K562 (cell line): ENCODE data around the gene ZNF646. TPM values are rescaled to one million over a fixed set of nuclear protein-coding genes. Genes with fewer than 3 reads are reported as not detected.

Source experiments
- ARID1B ChIP-seq: fragments of 450-650 bp; IDR thresholded peaks from 2 replicates; pipeline ENCODE4 v1.6.1; 2016; ENCODE audit warnings: antibody characterized with exemption, mild to moderate bottlenecking, inconsistent platforms
- ATF7 ChIP-seq: fragments of 450-650 bp; IDR thresholded peaks from 2 replicates; pipeline ENCODE4 v1.7.1; 2014; ENCODE audit warnings: mild to moderate bottlenecking, moderate library complexity
- E2F8 ChIP-seq: fragments of 450-650 bp; IDR thresholded peaks from 2 replicates; pipeline ENCODE4 v1.7.1; 2018; ENCODE audit warnings: mild to moderate bottlenecking, low read depth; ENCODE audit not compliant: partially characterized antibody
- ESRRB ChIP-seq: fragments of 250-450 bp; sonication (Bioruptor Pico); IDR thresholded peaks from 2 replicates; pipeline ENCODE4 v1.5.0; 2020; ENCODE audit warnings: mild to moderate bottlenecking, moderate library complexity, borderline replicate concordance
- FOXM1 ChIP-seq, 2 experiments: fragments of 450-650 bp in 1 of 2; sonication (generic) in 1 of 2; formaldehyde crosslinking in 1 of 2; IDR thresholded peaks; 2 replicates each; pipeline versions ENCODE4 v1.6.1 to v1.9.0; 2017 to 2022; ENCODE audit warnings: low read depth in 2 of 2, mild to moderate bottlenecking in 2 of 2, missing genetic modification reagents in 1 of 2, moderate library complexity in 1 of 2
- GABPB1 ChIP-seq: sonication (generic); formaldehyde crosslinking; IDR thresholded peaks from 2 replicates; pipeline ENCODE4 v1.8.0; 2022; ENCODE audit warnings: mild to moderate bottlenecking, missing genetic modification reagents
- GTF2A2 ChIP-seq: IDR thresholded peaks from 2 replicates; pipeline ENCODE4 v1.6.1; 2016; ENCODE audit warnings: mild to moderate bottlenecking, missing genetic modification characterization, missing compliant biosample characterization
- KAT2B ChIP-seq: IDR thresholded peaks from one replicate; pipeline ENCODE4 v1.6.1; 2012; ENCODE audit warnings: low read depth, mild to moderate bottlenecking, control low read depth, inconsistent platforms, low read length, moderate library complexity
- LEF1 ChIP-seq: fragments of 450-650 bp; IDR thresholded peaks from 2 replicates; pipeline ENCODE4 v1.6.1; 2016; ENCODE audit warnings: mild to moderate bottlenecking
- OTX1 ChIP-seq: fragments of 450-650 bp; formaldehyde crosslinking; IDR thresholded peaks from 2 replicates; pipeline ENCODE4 v1.4.0; 2022; ENCODE audit warnings: mild to moderate bottlenecking
- POLR2B ChIP-seq: fragments of 450-650 bp; IDR thresholded peaks from 2 replicates; pipeline ENCODE4 v1.6.1; 2018; ENCODE audit warnings: low read depth; ENCODE audit not compliant: partially characterized antibody
- RERE ChIP-seq: sonication (generic); formaldehyde crosslinking; IDR thresholded peaks from 2 replicates; pipeline ENCODE4 v1.8.0; 2023; ENCODE audit warnings: missing genetic modification reagents, mild to moderate bottlenecking, borderline replicate concordance
- SAFB2 ChIP-seq: fragments of 200-400 bp; formaldehyde crosslinking; IDR thresholded peaks from 2 replicates; pipeline ENCODE4 v1.6.1; 2018; ENCODE audit warnings: borderline replicate concordance, low read length, low read depth, moderate library complexity; ENCODE audit not compliant: severe bottlenecking
- TRIM24 ChIP-seq, 2 experiments: fragments of 450-650 bp; IDR thresholded peaks; 2 replicates each; pipeline ENCODE4 v1.6.1; 2016
- U2AF1 ChIP-seq: fragments of 200-400 bp; formaldehyde crosslinking; optimal IDR thresholded peaks from 2 replicates; pipeline ENCODE3; 2017; ENCODE audit warnings: mild to moderate bottlenecking, low read depth, low read length, moderate library complexity
- ZBED1 ChIP-seq: IDR thresholded peaks from 2 replicates; pipeline ENCODE4 v1.6.1; 2014
- ZNF282 ChIP-seq: sonication (generic); formaldehyde crosslinking; IDR thresholded peaks from 2 replicates; pipeline ENCODE4 v1.8.1; 2023; ENCODE audit warnings: missing genetic modification reagents
- ZNF75A ChIP-seq: fragments of 450-650 bp; formaldehyde crosslinking; IDR thresholded peaks from 2 replicates; pipeline ENCODE4 v1.4.0; 2020; ENCODE audit warnings: mild to moderate bottlenecking
- polyA plus RNA-seq, 8 experiments: library from polyadenylated mRNA; depleted of rRNA in 4 of 8; stranded (reverse) in 5 of 8; unstranded in 3 of 8; fragments of >200 nt; fragmentation: Nextera tagmentation in 2 of 8; fragmentation: Illumina TruSeq in 1 of 8; extraction: Ambion mirVana in 2 of 8; extraction: Trizol in 1 of 8; gene quantifications; 2 replicates each; pipeline versions ENCODE4 v1.2.1 to v1.2.3, GENCODE V29; 2011 to 2014; ENCODE audit warnings: inconsistent platforms in 1 of 8, missing spikeins in 1 of 8
- total RNA-seq, 7 experiments: library from RNA; depleted of rRNA in 6 of 7; stranded (reverse); fragments of >200 nt in 6 of 7; fragmentation: Illumina TruSeq in 2 of 7; extraction: Trizol in 2 of 7; gene quantifications; 2 replicates each; pipeline versions ENCODE4 v1.2.1 to v1.2.3, GENCODE V29; 2011 to 2021; ENCODE audit warnings: low replicate concordance in 1 of 7
- TF ChIP-seq, protein P1 (sequence below): sonication (generic); formaldehyde crosslinking; IDR thresholded peaks from 2 replicates; pipeline ENCODE4 v1.8.0; 2023; ENCODE audit warnings: mild to moderate bottlenecking, missing genetic modification reagents

The ZNF646 gene
- total and polyA plus RNA-seq, 9 of the 15 experiments (the other 6 are each of a cell fraction or from before 2014, with no cell fraction given): 0.08 to 20.6 (median 8.0) TPM

DNA sequence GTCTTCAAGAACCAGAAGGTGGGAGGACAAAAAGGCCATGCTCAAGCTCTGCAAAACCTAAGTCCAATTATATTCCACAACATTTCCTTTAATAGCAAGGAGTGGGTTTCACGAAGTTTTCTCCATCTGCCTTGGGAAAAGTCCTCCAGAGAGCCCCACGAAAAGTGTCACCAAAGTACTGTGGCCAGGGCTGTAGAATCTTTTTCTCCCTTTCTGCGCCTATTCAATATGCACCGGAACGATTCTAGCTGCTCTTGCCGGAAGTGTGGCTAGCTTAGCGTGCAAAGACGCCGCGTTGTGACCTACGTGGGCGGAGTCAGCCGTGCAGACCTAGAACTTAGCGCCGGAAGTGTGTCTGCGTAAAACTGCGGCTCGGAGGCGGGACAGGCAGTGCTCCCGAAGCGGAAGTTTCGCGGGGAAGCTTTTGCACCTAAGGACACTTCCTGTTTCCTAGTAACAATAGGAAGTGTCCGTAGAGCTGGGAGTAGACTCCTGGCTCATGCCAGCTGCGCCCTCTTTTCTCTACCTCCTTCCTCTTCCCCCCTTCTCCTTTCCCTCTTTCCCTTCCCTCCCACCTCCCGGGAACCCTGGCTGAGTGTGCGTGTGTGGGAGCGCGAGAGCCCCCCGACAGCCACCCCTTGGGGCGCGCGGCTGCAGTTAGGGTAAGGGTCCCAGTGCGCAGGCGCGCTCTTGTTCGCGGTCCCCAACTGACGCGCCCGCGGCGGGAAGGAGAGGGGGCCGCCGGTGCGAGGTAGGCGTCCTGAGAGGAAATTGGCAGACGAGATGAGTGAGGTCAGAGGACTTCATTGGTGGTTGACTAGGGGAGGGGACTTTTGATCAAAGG lies at the start of gene ZNF646, which contains the start of gene ZNF668 (continued):
- TF ChIP-seq RERE (CRISPR knock-in tag) (no peak), U2AF1 (no peak), ESRRB (no peak), SAFB2 (no peak), ZNF75A (CRISPR knock-in tag) (no peak), ZNF282 (CRISPR knock-in tag) (no peak), GTF2A2 (tag) (no peak), TRIM24 (IDR thresholded peaks at IDR 0.05) (peak in 1 of 2 experiments; percentile 98; a peak in 2 of 4 replicates), ATF7 (peak; percentile 84), E2F8 (peak; percentile 99), GABPB1 (CRISPR knock-in tag) (peak; percentile 99), LEF1 (no peak), KAT2B (no peak), OTX1 (CRISPR knock-in tag) (peak; percentile 14; the same call in 1 of the 2 replicates), POLR2B (peak; percentile 95), FOXM1 (IDR thresholded peaks at IDR 0.05; ENCODE audit: low read depth) (no peak), FOXM1 (CRISPR knock-in tag; IDR thresholded peaks at IDR 0.05; ENCODE audit: low read depth) (no peak), ZBED1 (no peak), ARID1B (0 out of 2 replicates have a peak, but pooled peaks have one; percentile 16)
- TF ChIP-seq, protein P1, sequence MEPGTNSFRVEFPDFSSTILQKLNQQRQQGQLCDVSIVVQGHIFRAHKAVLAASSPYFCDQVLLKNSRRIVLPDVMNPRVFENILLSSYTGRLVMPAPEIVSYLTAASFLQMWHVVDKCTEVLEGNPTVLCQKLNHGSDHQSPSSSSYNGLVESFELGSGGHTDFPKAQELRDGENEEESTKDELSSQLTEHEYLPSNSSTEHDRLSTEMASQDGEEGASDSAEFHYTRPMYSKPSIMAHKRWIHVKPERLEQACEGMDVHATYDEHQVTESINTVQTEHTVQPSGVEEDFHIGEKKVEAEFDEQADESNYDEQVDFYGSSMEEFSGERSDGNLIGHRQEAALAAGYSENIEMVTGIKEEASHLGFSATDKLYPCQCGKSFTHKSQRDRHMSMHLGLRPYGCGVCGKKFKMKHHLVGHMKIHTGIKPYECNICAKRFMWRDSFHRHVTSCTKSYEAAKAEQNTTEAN (CRISPR knock-in tag): no peak
